ENCODE measurements around the gene MEGF9. TPM values are rescaled to one million over a fixed set of nuclear protein-coding genes. Genes with fewer than 3 reads are reported as not detected.

MEGF9 gene
- total RNA-seq, 3 donors from 2014 or later: 22.0 to 30.3 (median 27.2) TPM

- Histone ChIP-seq H3K9me3 (no peaks in the 10 kb centered on the region), H3K27ac (peak overlapping the region in 1 of 2 donors; percentile 73), H3K4me1 (peaks cover 0 to 6% of the 10 kb centered on the region in 2 donors), H3K36me3 (peaks cover 4% of the 10 kb centered on the region), H3K4me3 (no peak overlapping the region), H3K27me3 (no peaks in the 10 kb centered on the region)
- no peak for TF ChIP-seq CTCF (IDR thresholded peaks at IDR 0.05)
- TF ChIP-seq POLR2A (IDR thresholded peaks at IDR 0.05): no peak
- TF ChIP-seq POLR2AphosphoS5 (IDR thresholded peaks at IDR 0.05): no peak
- DNase-seq (ENCODE audit: low spot score in 2 of 2): no peak
- intact Hi-C loops (cut with DNase I; ENCODE audit: low total_unique reads): no loop called here
These were observed 144.7 kb downstream of the MEGF9 start for GRCh38 chr9:120569556-120569955.

- Histone ChIP-seq H3K4me1 (peaks cover 0 to 6% of the 10 kb centered on the region in 2 donors), H3K4me3 (no peak overlapping the region), H3K27ac (no peak overlapping the region), H3K27me3 (no peaks in the 10 kb centered on the region), H3K36me3 (peaks cover 4% of the 10 kb centered on the region), H3K9me3 (no peaks in the 10 kb centered on the region)
- no peak for DNase-seq (ENCODE audit: low spot score in 2 of 2)
- intact Hi-C loops (cut with DNase I; ENCODE audit: low total_unique reads): no loop called here
- TF ChIP-seq CTCF (IDR thresholded peaks at IDR 0.05): no peak
- TF ChIP-seq POLR2A (IDR thresholded peaks at IDR 0.05): no peak
- no peak for TF ChIP-seq POLR2AphosphoS5 (IDR thresholded peaks at IDR 0.05)
These were observed 145.5 kb downstream of the MEGF9 start for GRCh38 chr9:120568816-120569215.

- intact Hi-C loops (cut with DNase I; ENCODE audit: low total_unique reads): no loop called here
- Histone ChIP-seq H3K36me3 (peaks cover 4% of the 10 kb centered on the region), H3K9me3 (no peaks in the 10 kb centered on the region), H3K27ac (no peak overlapping the region), H3K27me3 (no peaks in the 10 kb centered on the region), H3K4me1 (peaks cover 0 to 6% of the 10 kb centered on the region in 2 donors), H3K4me3 (no peak overlapping the region)
- no peak for DNase-seq (ENCODE audit: low spot score in 2 of 2)
- TF ChIP-seq CTCF (IDR thresholded peaks at IDR 0.05) (no peak), POLR2AphosphoS5 (IDR thresholded peaks at IDR 0.05) (no peak), POLR2A (IDR thresholded peaks at IDR 0.05) (no peak)
These were observed 146.4 kb downstream of the MEGF9 start for GRCh38 chr9:120567874-120568273.

- peaks cover 0 to 6% of the 10 kb centered on the region in 2 donors for H3K4me1 ChIP-seq
- H3K9me3 ChIP-seq: no peaks in the 10 kb centered on the region
- H3K27ac ChIP-seq: no peak overlapping the region
- TF ChIP-seq POLR2A (IDR thresholded peaks at IDR 0.05) (no peak), POLR2AphosphoS5 (IDR thresholded peaks at IDR 0.05) (no peak)
- no peak overlapping the region for H3K4me3 ChIP-seq
- DNase-seq (ENCODE audit: low spot score in 2 of 2): no peak
- no peaks in the 10 kb centered on the region for H3K27me3 ChIP-seq
- H3K36me3 ChIP-seq: peaks cover 4% of the 10 kb centered on the region
- intact Hi-C loops (cut with DNase I; ENCODE audit: low total_unique reads): no loop called here
These were observed 147.2 kb downstream of the MEGF9 start for GRCh38 chr9:120567081-120567480.

GRCh38 chr9:120564589-120564988 lies 149.7 kb downstream of the MEGF9 start:
- DNase-seq (ENCODE audit: low spot score in 2 of 2): no peak
- H3K9me3 ChIP-seq: no peaks in the 10 kb centered on the region
- H3K27ac ChIP-seq: no peak overlapping the region
- intact Hi-C loops (cut with DNase I; ENCODE audit: low total_unique reads): no loop called here
- H3K4me1 ChIP-seq: no peaks in the 10 kb centered on the region
- H3K4me3 ChIP-seq: no peak overlapping the region
- H3K27me3 ChIP-seq: no peaks in the 10 kb centered on the region
- peaks cover 4% of the 10 kb centered on the region for H3K36me3 ChIP-seq
- TF ChIP-seq POLR2AphosphoS5 (IDR thresholded peaks at IDR 0.05) (no peak), POLR2A (IDR thresholded peaks at IDR 0.05) (no peak), CTCF (IDR thresholded peaks at IDR 0.05) (no peak)
